HL-60 (cell line): ENCODE results near the gene CANT1.

ENCODE experiments used
- GABPA ChIP-seq: IDR thresholded peaks from 2 replicates; pipeline ENCODE4 v1.6.1; 2012; ENCODE audit warnings: low read depth
- POLR2AphosphoS5 ChIP-seq: IDR thresholded peaks from 2 replicates; pipeline ENCODE4 v1.6.1; 2012; ENCODE audit warnings: low read depth
- TF ChIP-seq, protein P1 (sequence below): IDR thresholded peaks from one replicate; pipeline ENCODE4 v1.5.1; 2011; ENCODE audit warnings: low read length, control low read depth, inconsistent platforms; ENCODE audit not compliant: insufficient read depth

DNA sequence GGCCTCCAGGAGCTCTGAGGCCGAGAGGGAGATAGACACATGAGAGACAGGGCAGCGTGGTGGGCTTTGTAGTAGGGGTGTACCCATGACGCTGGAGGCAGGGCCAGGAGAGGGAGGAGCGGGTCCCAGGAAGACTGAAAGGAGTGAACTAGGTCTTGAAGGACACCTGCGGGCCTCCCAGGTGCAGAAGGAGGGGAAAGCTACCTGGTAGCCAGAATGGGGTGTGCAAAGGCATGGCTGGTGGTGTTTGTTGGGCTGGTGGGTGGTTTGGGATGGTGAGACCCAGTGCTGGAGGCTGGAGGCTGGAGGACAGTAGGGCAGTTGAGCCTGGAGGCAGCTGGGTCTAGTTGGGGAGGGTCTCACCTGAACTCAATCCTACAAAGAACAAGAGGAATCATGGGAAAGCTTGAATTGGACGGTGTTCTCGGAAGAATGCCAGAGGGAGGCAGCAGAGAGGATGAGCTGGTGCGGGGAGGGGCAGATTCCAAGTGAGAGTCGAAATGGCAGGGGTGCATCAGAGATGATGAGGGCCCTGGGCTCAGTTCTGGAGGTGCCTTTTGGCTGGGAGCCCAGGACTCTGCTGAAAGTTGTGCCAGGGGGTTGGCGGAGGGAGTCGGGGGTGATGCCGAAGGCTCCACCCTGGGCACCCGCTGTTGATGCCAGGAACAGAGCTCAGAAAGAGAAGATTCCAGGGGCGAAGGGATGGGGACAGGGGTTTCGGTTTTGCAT is 35.6 kb upstream of the CANT1 start:
- TF ChIP-seq, protein P1, sequence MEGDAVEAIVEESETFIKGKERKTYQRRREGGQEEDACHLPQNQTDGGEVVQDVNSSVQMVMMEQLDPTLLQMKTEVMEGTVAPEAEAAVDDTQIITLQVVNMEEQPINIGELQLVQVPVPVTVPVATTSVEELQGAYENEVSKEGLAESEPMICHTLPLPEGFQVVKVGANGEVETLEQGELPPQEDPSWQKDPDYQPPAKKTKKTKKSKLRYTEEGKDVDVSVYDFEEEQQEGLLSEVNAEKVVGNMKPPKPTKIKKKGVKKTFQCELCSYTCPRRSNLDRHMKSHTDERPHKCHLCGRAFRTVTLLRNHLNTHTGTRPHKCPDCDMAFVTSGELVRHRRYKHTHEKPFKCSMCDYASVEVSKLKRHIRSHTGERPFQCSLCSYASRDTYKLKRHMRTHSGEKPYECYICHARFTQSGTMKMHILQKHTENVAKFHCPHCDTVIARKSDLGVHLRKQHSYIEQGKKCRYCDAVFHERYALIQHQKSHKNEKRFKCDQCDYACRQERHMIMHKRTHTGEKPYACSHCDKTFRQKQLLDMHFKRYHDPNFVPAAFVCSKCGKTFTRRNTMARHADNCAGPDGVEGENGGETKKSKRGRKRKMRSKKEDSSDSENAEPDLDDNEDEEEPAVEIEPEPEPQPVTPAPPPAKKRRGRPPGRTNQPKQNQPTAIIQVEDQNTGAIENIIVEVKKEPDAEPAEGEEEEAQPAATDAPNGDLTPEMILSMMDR, result no peak
- no peak for TF ChIP-seq GABPA
- no peak for TF ChIP-seq POLR2AphosphoS5
